HUES48 (cell line): Measurements from ENCODE around the gene ACACB.

Experiments
- H3K27ac ChIP-seq: one replicate; pipeline ENCODE4 v1.7.0; 2013; ENCODE audit warnings: low read depth, low read length, inconsistent platforms
- H3K27me3 ChIP-seq: 2 replicates; pipeline ENCODE4 v1.6.1; 2013; ENCODE audit warnings: mild to moderate bottlenecking, low read length; ENCODE audit not compliant: control insufficient read depth, insufficient read depth
- H3K36me3 ChIP-seq: 2 replicates; pipeline ENCODE4 v1.6.1; 2013; ENCODE audit warnings: low read length; ENCODE audit not compliant: control insufficient read depth, insufficient read depth
- H3K4me1 ChIP-seq: 2 replicates; pipeline ENCODE4 v1.6.1; 2013; ENCODE audit warnings: mild to moderate bottlenecking, low read length; ENCODE audit not compliant: control insufficient read depth, insufficient read depth
- H3K4me3 ChIP-seq: 2 replicates; pipeline ENCODE4 v1.5.1; 2013; ENCODE audit warnings: mild to moderate bottlenecking, low read depth, low read length
- H3K9ac ChIP-seq: 2 replicates; pipeline ENCODE4 v1.6.1; 2013; ENCODE audit warnings: mild to moderate bottlenecking, low read depth, low read length, moderate library complexity
- H3K9me3 ChIP-seq: 2 replicates; pipeline ENCODE4 v1.6.1; 2013; ENCODE audit warnings: low read length; ENCODE audit not compliant: control insufficient read depth, insufficient read depth

Gene ACACB

GRCh38 chr12:109291117-109291516 lies 174.7 kb downstream of the ACACB start:
- no peak overlapping the region for H3K9ac ChIP-seq
- H3K27me3 ChIP-seq = no peaks in the 10 kb centered on the region
- H3K4me3 ChIP-seq = no peak overlapping the region
- no peaks in the 10 kb centered on the region for H3K9me3 ChIP-seq
- H3K36me3 ChIP-seq = no peaks in the 10 kb centered on the region
- H3K4me1 ChIP-seq = peaks cover 10% of the 10 kb centered on the region; the same call in 1 of the 2 replicates
- no peak overlapping the region for H3K27ac ChIP-seq

- Histone ChIP-seq H3K27me3 (no peaks in the 10 kb centered on the region), H3K4me3 (no peak overlapping the region), H3K4me1 (peaks cover 10% of the 10 kb centered on the region; the same call in 1 of the 2 replicates), H3K9me3 (no peaks in the 10 kb centered on the region), H3K9ac (no peak overlapping the region), H3K27ac (no peak overlapping the region), H3K36me3 (no peaks in the 10 kb centered on the region)
These were observed 175.3 kb downstream of the ACACB start for GRCh38 chr12:109291521-109292341.

DNA sequence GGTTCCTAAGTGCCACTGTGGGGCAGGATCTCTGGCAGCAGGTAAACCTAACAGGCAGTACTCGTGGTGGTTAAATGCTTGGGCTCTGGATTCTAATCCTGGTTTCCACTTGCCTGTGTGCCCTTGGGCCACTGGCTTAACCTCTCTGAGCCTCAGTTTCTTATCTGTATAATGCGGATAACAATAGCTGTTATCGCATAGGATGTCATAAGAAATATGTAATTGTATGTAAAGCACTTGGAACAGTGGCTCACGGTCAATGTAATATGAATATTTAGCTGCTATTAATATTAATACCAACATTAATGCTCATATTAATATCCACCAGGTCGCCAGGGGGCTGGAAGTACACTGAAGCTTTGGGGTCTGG lies 175.9 kb downstream of the ACACB start:
- no peaks in the 10 kb centered on the region for H3K36me3 ChIP-seq
- no peak overlapping the region for H3K9ac ChIP-seq
- H3K9me3 ChIP-seq = no peaks in the 10 kb centered on the region
- no peak overlapping the region for H3K27ac ChIP-seq
- no peak overlapping the region for H3K4me3 ChIP-seq
- H3K4me1 ChIP-seq = peaks cover 10% of the 10 kb centered on the region; the same call in 1 of the 2 replicates
- H3K27me3 ChIP-seq = no peaks in the 10 kb centered on the region

- Histone ChIP-seq H3K4me1 (peaks cover 10% of the 10 kb centered on the region; the same call in 1 of the 2 replicates), H3K27ac (no peak overlapping the region), H3K9me3 (no peaks in the 10 kb centered on the region), H3K9ac (no peak overlapping the region), H3K27me3 (no peaks in the 10 kb centered on the region), H3K4me3 (no peak overlapping the region), H3K36me3 (no peaks in the 10 kb centered on the region)
These were observed 176.7 kb downstream of the ACACB start for GRCh38 chr12:109293106-109293505.

DNA sequence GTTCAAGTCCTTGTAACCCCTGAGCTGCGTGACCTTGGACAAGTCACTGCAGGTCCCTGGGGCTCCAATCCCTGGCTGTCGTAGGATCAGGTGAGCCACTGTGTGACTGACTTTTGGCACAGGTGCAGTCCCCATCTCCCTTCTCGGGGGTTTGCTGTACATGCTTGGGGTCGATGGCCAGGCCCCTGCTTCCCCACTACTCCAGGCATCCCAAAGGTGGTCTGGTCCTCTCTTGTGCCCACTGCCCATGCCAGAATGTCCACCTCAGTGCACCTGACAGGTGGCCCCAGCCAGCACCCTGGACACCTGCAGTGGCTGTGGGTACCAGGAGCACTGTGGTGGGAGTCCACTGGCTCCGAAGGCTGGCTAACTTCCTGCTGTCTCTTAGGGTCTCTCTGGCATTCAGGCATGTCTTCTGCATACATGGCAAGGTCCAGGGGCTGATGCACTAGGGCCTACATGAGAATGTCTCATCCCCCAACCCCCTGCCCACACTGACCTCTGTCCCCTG lies 178.0 kb downstream of the ACACB start:
- Histone ChIP-seq H3K4me3 (no peak overlapping the region), H3K9me3 (no peaks in the 10 kb centered on the region), H3K9ac (no peak overlapping the region), H3K36me3 (no peaks in the 10 kb centered on the region), H3K27ac (no peak overlapping the region), H3K27me3 (no peaks in the 10 kb centered on the region), H3K4me1 (peaks cover 10% of the 10 kb centered on the region; the same call in 1 of the 2 replicates)

- peaks cover 10% of the 10 kb centered on the region; the same call in 1 of the 2 replicates for H3K4me1 ChIP-seq
- H3K4me3 ChIP-seq = no peak overlapping the region
- H3K27ac ChIP-seq = no peak overlapping the region
- no peak overlapping the region for H3K9ac ChIP-seq
- no peaks in the 10 kb centered on the region for H3K9me3 ChIP-seq
- H3K36me3 ChIP-seq = no peaks in the 10 kb centered on the region
- H3K27me3 ChIP-seq = no peaks in the 10 kb centered on the region
These were observed 179.5 kb downstream of the ACACB start for GRCh38 chr12:109295764-109296425.

DNA sequence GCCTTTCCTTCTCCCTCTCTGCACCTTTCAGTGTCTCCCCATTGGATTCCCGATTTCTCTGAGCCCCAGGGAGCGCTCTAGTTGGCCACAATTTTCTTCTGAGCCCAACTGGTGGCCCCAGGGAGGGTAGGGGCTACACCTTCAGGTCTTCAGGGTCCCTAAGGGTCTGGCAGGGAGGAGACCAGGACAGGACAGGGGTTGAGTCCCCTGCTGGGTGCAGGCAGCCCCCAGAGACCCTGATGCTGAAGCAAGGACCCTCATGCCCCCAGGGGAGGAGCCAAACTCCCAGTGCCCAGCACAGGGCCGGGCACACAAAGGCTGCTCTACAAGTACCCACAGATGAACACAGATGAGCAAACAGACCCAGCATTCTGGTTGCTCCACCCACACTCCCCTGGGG lies 180.0 kb downstream of the ACACB start:
- Histone ChIP-seq H3K27me3 (no peaks in the 10 kb centered on the region), H3K27ac (no peak overlapping the region), H3K36me3 (no peaks in the 10 kb centered on the region), H3K4me3 (no peak overlapping the region), H3K9me3 (no peaks in the 10 kb centered on the region), H3K4me1 (peaks cover 5% of the 10 kb centered on the region; the same call in 1 of the 2 replicates), H3K9ac (no peak overlapping the region)

DNA sequence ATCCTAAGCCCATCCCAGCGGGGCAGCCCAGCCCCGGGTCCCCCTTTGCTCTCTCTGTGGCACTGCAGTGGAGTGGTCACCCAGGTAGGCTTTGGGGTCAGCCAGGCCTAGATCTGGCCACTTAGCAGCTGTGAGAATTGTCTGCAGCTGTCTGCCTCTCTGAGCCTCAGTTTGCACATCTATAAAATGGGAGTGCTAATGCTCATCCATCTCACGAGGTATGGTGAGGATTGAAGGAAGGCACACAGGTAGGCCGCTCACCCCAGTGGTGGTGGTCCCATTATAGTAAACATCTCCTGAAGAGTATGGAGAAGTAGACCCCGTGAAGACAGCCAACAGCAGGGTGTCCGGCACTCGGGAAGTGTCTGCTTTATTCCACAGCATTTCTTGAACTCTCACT lies 183.5 kb downstream of the ACACB start:
- no peaks in the 10 kb centered on the region for H3K9me3 ChIP-seq
- H3K36me3 ChIP-seq = no peaks in the 10 kb centered on the region
- no peak overlapping the region for H3K27ac ChIP-seq
- H3K9ac ChIP-seq = no peak overlapping the region
- H3K27me3 ChIP-seq = peaks cover 3% of the 10 kb centered on the region; the same call in 1 of the 2 replicates
- no peaks in the 10 kb centered on the region for H3K4me1 ChIP-seq
- H3K4me3 ChIP-seq = no peak overlapping the region

- Histone ChIP-seq H3K4me3 (no peak overlapping the region), H3K9ac (no peak overlapping the region), H3K4me1 (no peaks in the 10 kb centered on the region), H3K27ac (no peak overlapping the region), H3K9me3 (no peaks in the 10 kb centered on the region), H3K27me3 (peaks cover 11% of the 10 kb centered on the region; the same call in 1 of the 2 replicates), H3K36me3 (no peaks in the 10 kb centered on the region)
These were observed 185.3 kb downstream of the ACACB start for GRCh38 chr12:109301643-109302168.

DNA sequence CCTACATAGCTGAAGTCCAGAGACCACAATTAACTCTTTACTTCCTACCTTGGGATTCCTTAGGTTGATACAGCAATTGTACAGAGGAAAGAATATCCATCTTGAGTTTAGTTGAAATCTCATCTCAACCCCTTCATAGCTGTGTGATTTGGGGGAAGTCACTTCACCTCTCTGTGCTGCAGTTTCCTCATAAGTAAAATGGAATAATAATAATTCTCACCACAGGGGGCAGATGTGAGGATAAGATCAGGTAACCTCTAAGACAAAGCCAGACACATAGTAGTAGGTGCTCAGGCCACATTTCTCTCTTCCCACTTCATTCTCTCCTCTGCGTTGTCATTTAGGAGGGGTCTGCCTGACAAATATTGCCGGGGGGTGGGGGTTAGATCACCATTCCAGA lies 186.0 kb downstream of the ACACB start:
- no peaks in the 10 kb centered on the region for H3K4me1 ChIP-seq
- H3K9ac ChIP-seq = no peak overlapping the region
- H3K36me3 ChIP-seq = no peaks in the 10 kb centered on the region
- H3K9me3 ChIP-seq = no peaks in the 10 kb centered on the region
- no peak overlapping the region for H3K27ac ChIP-seq
- H3K4me3 ChIP-seq = no peak overlapping the region
- H3K27me3 ChIP-seq = peaks cover 18% of the 10 kb centered on the region; the same call in 1 of the 2 replicates

GRCh38 chr12:109302770-109303169 lies 186.4 kb downstream of the ACACB start:
- Histone ChIP-seq H3K4me3 (no peak overlapping the region), H3K9me3 (no peaks in the 10 kb centered on the region), H3K27me3 (peaks cover 22% of the 10 kb centered on the region), H3K36me3 (no peaks in the 10 kb centered on the region), H3K27ac (no peak overlapping the region), H3K4me1 (no peaks in the 10 kb centered on the region), H3K9ac (no peak overlapping the region)
